ENCODE results near the gene CAPG.

DNA sequence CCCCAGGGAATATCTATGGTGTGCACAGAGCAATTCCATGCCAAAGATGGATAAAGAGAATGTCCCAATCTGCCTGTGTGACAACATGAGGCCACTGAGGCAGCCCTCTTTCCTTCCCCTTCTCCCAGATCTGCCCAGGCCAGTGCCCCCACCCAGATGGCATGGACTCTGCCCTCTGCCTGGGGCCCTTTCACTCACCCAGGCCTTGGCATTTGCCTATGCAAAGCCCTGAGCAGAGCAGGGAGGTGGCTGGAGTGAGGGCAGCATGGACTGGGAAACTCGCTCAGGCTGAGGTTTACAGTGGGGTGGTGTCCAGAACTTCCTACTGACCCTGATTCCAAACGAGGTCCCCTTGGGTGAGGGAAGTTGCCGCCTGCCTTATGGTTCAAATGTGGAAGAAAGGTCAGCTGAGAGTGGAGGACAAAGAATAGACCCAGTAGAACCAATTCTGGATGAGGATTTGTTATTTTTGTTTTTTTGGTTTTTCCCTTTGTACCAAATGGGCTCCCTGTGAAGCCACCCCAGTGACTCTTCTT lies 17.2 kb upstream of the CAPG start:
- TF ChIP-seq, protein P1, sequence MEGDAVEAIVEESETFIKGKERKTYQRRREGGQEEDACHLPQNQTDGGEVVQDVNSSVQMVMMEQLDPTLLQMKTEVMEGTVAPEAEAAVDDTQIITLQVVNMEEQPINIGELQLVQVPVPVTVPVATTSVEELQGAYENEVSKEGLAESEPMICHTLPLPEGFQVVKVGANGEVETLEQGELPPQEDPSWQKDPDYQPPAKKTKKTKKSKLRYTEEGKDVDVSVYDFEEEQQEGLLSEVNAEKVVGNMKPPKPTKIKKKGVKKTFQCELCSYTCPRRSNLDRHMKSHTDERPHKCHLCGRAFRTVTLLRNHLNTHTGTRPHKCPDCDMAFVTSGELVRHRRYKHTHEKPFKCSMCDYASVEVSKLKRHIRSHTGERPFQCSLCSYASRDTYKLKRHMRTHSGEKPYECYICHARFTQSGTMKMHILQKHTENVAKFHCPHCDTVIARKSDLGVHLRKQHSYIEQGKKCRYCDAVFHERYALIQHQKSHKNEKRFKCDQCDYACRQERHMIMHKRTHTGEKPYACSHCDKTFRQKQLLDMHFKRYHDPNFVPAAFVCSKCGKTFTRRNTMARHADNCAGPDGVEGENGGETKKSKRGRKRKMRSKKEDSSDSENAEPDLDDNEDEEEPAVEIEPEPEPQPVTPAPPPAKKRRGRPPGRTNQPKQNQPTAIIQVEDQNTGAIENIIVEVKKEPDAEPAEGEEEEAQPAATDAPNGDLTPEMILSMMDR (IDR thresholded peaks at IDR 0.05), result no peak
- TF ChIP-seq SIN3A (IDR thresholded peaks at IDR 0.05; ENCODE audit: borderline replicate concordance, insufficient read depth, low read depth, low read length) (no peak), POLR2AphosphoS5 (IDR thresholded peaks at IDR 0.05; ENCODE audit: low read depth, low read length) (no peak)

All from Panc1 (cell line).